ENCODE results near the gene MICAL2. TPM values are rescaled to one million over a fixed set of nuclear protein-coding genes. Genes with fewer than 3 reads are reported as not detected.

MICAL2 gene
- total RNA-seq, 1 donor from 2014 or later = 367 TPM

DNA sequence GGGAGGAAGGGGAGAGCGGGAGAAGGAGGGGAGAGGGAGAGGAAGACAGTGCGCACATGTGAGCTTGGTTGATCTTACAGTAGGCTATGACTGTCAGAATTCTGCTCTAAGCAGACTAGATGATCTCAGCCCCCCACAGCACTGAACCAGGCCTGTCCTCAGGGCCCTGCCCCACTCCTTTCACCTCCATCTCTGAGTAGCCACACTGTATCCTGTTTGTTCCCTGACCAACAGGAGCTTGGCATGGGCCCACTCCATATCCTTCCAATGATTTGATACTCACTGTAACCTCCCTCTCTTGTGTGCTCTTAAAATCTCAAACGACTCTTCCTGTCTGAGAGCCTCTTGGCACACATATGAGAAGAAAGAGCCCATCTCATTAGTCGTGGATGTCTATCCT, 180.9 kb downstream of the MICAL2 start:
- Histone ChIP-seq H3K36me3 (ENCODE audit: control insufficient read depth, insufficient read depth, low read length) (no peaks in the 10 kb centered on the region), H3K4me3 (ENCODE audit: low read depth, low read length) (no peak overlapping the region)

DNA sequence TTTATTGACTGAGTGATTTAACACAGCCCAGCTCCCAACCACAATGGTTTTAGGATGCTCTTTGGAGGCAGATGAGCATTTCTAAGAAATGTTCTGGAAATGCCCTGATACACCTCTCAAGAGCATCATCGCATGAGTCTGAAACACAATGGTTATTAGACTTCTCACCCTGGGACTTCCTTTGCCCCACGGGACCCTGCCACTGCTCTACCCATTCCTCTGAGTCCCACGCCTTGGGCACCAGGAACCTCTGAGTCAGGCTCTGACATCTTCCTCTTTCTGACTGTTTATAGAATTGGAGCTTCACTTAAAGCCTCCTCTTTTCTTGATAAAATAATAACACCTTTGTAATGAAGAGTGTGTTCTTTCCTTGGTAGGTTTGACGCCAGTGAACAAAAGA, 181.4 kb downstream of the MICAL2 start:
- Histone ChIP-seq H3K36me3 (ENCODE audit: control insufficient read depth, insufficient read depth, low read length) (no peaks in the 10 kb centered on the region), H3K4me3 (ENCODE audit: low read depth, low read length) (no peak overlapping the region)
- TF ChIP-seq, protein P1, sequence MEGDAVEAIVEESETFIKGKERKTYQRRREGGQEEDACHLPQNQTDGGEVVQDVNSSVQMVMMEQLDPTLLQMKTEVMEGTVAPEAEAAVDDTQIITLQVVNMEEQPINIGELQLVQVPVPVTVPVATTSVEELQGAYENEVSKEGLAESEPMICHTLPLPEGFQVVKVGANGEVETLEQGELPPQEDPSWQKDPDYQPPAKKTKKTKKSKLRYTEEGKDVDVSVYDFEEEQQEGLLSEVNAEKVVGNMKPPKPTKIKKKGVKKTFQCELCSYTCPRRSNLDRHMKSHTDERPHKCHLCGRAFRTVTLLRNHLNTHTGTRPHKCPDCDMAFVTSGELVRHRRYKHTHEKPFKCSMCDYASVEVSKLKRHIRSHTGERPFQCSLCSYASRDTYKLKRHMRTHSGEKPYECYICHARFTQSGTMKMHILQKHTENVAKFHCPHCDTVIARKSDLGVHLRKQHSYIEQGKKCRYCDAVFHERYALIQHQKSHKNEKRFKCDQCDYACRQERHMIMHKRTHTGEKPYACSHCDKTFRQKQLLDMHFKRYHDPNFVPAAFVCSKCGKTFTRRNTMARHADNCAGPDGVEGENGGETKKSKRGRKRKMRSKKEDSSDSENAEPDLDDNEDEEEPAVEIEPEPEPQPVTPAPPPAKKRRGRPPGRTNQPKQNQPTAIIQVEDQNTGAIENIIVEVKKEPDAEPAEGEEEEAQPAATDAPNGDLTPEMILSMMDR (IDR thresholded peaks at IDR 0.05; ENCODE audit: insufficient read depth, low read length, poor library complexity, severe bottlenecking) = no peak

More for the DNA sequence above, 180.9 kb downstream of the MICAL2 start:
- TF ChIP-seq, protein P1 (IDR thresholded peaks at IDR 0.05; ENCODE audit: insufficient read depth, low read length, poor library complexity, severe bottlenecking) = no peak
- DNase-seq (ENCODE audit: low read depth) = no peak
- H3K27me3 ChIP-seq (ENCODE audit: control insufficient read depth, insufficient read depth, low read length) = no peaks in the 10 kb centered on the region

DNA sequence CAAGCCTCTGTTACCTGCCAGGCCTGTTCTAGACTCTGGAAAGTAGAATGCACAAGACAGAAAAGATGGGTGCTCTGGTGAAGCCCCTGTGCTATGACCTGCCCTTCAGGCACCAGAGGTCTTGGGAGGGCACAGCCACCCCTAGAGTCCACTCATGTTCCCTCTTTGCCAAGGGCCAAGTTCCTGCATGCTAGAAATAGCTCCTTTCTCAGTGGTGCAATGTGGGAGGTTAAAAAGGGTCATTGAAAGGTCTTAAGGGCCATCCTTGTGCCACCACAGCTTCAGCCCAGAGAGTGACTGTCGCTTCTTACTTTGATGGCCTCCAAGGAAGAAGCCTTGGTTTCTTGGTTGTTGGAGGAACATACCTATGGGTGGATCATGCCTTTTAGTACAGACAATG, 182.4 kb downstream of the MICAL2 start:
- Histone ChIP-seq H3K4me3 (ENCODE audit: low read depth, low read length) (no peak overlapping the region), H3K36me3 (ENCODE audit: control insufficient read depth, insufficient read depth, low read length) (no peaks in the 10 kb centered on the region), H3K27me3 (ENCODE audit: control insufficient read depth, insufficient read depth, low read length) (no peaks in the 10 kb centered on the region)
- TF ChIP-seq, protein P1 (IDR thresholded peaks at IDR 0.05; ENCODE audit: insufficient read depth, low read length, poor library complexity, severe bottlenecking) = no peak
- DNase-seq (ENCODE audit: low read depth) = no peak

More for the DNA sequence above, 181.4 kb downstream of the MICAL2 start:
- no peak for DNase-seq (ENCODE audit: low read depth)
- H3K27me3 ChIP-seq (ENCODE audit: control insufficient read depth, insufficient read depth, low read length) = no peaks in the 10 kb centered on the region

DNA sequence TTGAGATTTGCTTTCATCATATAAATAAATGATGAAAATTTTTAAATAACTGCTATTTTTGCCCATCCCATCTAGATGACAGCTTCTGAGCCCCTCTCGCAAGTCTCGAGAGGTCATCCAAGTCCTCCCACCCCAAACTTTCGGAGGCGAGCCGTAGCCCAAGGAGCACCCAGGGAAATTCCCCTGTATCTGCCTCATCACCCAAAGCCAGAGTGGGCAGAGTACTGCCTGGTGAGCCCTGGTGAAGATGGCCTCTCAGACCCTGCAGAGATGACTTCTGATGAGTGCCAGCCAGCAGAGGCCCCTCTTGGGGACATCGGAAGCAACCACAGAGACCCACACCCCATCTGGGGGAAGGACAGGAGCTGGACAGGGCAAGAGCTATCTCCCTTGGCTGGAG, 183.1 kb downstream of the MICAL2 start:
- Histone ChIP-seq H3K27me3 (ENCODE audit: control insufficient read depth, insufficient read depth, low read length) (no peaks in the 10 kb centered on the region), H3K36me3 (ENCODE audit: control insufficient read depth, insufficient read depth, low read length) (no peaks in the 10 kb centered on the region), H3K4me3 (ENCODE audit: low read depth, low read length) (no peak overlapping the region)
- TF ChIP-seq, protein P1 (IDR thresholded peaks at IDR 0.05; ENCODE audit: insufficient read depth, low read length, poor library complexity, severe bottlenecking) = no peak
- DNase-seq (ENCODE audit: low read depth) = no peak

DNA sequence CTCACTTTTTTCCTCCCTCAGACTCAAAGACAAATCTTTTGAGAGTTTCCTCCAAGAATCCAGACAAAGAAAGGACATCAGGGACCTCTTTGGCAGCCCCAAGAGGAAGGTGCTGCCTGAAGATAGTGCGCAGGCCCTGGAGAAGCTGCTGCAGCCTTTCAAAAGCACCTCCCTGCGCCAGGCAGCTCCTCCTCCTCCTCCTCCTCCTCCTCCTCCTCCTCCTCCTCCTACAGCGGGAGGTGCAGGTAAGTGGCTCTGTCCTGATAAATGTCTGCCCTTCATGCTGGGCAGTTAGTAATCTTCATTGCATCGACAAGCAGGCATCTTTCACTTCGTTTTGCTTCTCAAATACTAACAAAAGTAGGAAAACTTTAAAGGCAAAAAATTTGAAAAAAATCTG, 184.2 kb downstream of the MICAL2 start:
- no peaks in the 10 kb centered on the region for H3K27me3 ChIP-seq (ENCODE audit: control insufficient read depth, insufficient read depth, low read length)
- TF ChIP-seq, protein P1 (IDR thresholded peaks at IDR 0.05; ENCODE audit: insufficient read depth, low read length, poor library complexity, severe bottlenecking) = no peak
- no peaks in the 10 kb centered on the region for H3K36me3 ChIP-seq (ENCODE audit: control insufficient read depth, insufficient read depth, low read length)
- no peak for DNase-seq (ENCODE audit: low read depth)
- no peak overlapping the region for H3K4me3 ChIP-seq (ENCODE audit: low read depth, low read length)

DNA sequence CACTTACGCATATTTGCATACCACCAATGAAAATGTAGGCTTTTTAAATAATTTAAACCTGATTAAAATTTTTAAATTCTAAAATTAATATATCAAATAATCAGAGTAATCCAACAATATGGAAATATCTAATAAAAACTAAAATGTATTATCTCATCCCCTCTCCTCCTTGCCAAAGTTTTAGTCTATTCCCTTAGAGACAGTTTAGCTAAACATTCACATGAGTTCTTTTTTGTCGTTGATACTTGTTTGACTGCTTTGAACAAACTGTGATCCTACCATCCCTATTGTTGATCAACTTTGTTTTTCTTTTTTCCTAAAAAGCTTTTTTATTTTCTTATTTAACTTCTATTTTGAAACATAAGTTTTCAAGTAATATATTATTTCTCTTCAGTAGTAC, 185.6 kb downstream of the MICAL2 start:
- no peak for DNase-seq (ENCODE audit: low read depth)
- H3K36me3 ChIP-seq (ENCODE audit: control insufficient read depth, insufficient read depth, low read length) = no peaks in the 10 kb centered on the region
- TF ChIP-seq, protein P1 (IDR thresholded peaks at IDR 0.05; ENCODE audit: insufficient read depth, low read length, poor library complexity, severe bottlenecking) = no peak
- no peaks in the 10 kb centered on the region for H3K27me3 ChIP-seq (ENCODE audit: control insufficient read depth, insufficient read depth, low read length)
- H3K4me3 ChIP-seq (ENCODE audit: low read depth, low read length) = no peak overlapping the region
